ENCODE data around the gene REEP3. TPM values are rescaled to one million over a fixed set of nuclear protein-coding genes. Genes with fewer than 3 reads are reported as not detected.

The REEP3 gene
- total RNA-seq, 1 donor from 2014 or later, result 58.6 TPM

GRCh38 chr10:63585041-63585440 is 63.8 kb downstream of the REEP3 start:
- no peak for DNase-seq (ENCODE audit: low spot score)

GRCh38 chr10:63586043-63586442 is 64.8 kb downstream of the REEP3 start:
- DNase-seq (ENCODE audit: low spot score), result no peak

- no peak for DNase-seq (ENCODE audit: low spot score)
These were observed 66.0 kb downstream of the REEP3 start for GRCh38 chr10:63587191-63587590.

GRCh38 chr10:63588436-63589167 is 67.4 kb downstream of the REEP3 start:
- no peak for DNase-seq (ENCODE audit: low spot score)

- no peak for DNase-seq (ENCODE audit: low spot score)
These were observed 70.6 kb downstream of the REEP3 start for GRCh38 chr10:63591600-63592379.

- DNase-seq (ENCODE audit: low spot score), result no peak
These were observed 72.4 kb downstream of the REEP3 start for GRCh38 chr10:63593576-63593975.

GRCh38 chr10:63595072-63595471 is 73.9 kb downstream of the REEP3 start:
- no peak for DNase-seq (ENCODE audit: low spot score)

GRCh38 chr10:63596924-63597323 is 75.7 kb downstream of the REEP3 start:
- DNase-seq (ENCODE audit: low spot score), result no peak

GRCh38 chr10:63600540-63600939 is 79.3 kb downstream of the REEP3 start:
- no peak for DNase-seq (ENCODE audit: low spot score)

- DNase-seq (ENCODE audit: low spot score), result no peak
These were observed 82.7 kb downstream of the REEP3 start for GRCh38 chr10:63603709-63604445.

- DNase-seq (ENCODE audit: low spot score), result no peak
These were observed 84.2 kb downstream of the REEP3 start for GRCh38 chr10:63605197-63605967.

GRCh38 chr10:63608511-63608910 is 87.3 kb downstream of the REEP3 start:
- no peak for DNase-seq (ENCODE audit: low spot score)

GRCh38 chr10:63611078-63611477 is 89.9 kb downstream of the REEP3 start:
- no peak for DNase-seq (ENCODE audit: low spot score)

GRCh38 chr10:63614371-63614891 is 93.2 kb downstream of the REEP3 start:
- DNase-seq (ENCODE audit: low spot score), result no peak

- DNase-seq (ENCODE audit: low spot score), result no peak
These were observed 97.4 kb downstream of the REEP3 start for GRCh38 chr10:63618552-63618951.

GRCh38 chr10:63619426-63619825 is 98.2 kb downstream of the REEP3 start:
- no peak for DNase-seq (ENCODE audit: low spot score)

GRCh38 chr10:63622097-63622496 is 100.9 kb downstream of the REEP3 start:
- DNase-seq (ENCODE audit: low spot score), result no peak

GRCh38 chr10:63624701-63625100 is 103.5 kb downstream of the REEP3 start:
- DNase-seq (ENCODE audit: low spot score), result no peak

GRCh38 chr10:63627396-63627795 is 106.2 kb downstream of the REEP3 start:
- no peak for DNase-seq (ENCODE audit: low spot score)

GRCh38 chr10:63627881-63628296 is 106.7 kb downstream of the REEP3 start:
- DNase-seq (ENCODE audit: low spot score), result no peak
